GM23338 (cell line): ENCODE measurements around the gene FIG4. TPM values are rescaled to one million over a fixed set of nuclear protein-coding genes. Genes with fewer than 3 reads are reported as not detected.

ENCODE experiments used
- CREB1 ChIP-seq: fragments of 250-450 bp; sonication (Bioruptor Pico); IDR thresholded peaks from 2 replicates; pipeline ENCODE4 v1.5.0; 2020; ENCODE audit warnings: low read depth, mild to moderate bottlenecking, moderate library complexity
- EZH2 ChIP-seq: fragments of 200-600 bp; sonication (generic); IDR thresholded peaks from one replicate; pipeline ENCODE4 v1.8.0; 2017; ENCODE audit warnings: antibody characterized with exemption, mild to moderate bottlenecking, low read depth; ENCODE audit not compliant: unreplicated experiment
- EZH2phosphoT487 ChIP-seq: fragments of 200-600 bp; sonication (generic); IDR thresholded peaks from one replicate; pipeline ENCODE4 v1.8.1; 2018; ENCODE audit warnings: antibody characterized with exemption; ENCODE audit not compliant: unreplicated experiment
- JUNB ChIP-seq: IDR thresholded peaks from one replicate; pipeline ENCODE4 v1.6.1; 2016; ENCODE audit warnings: antibody characterized with exemption; ENCODE audit not compliant: unreplicated experiment
- POLR2AphosphoS5 ChIP-seq: IDR thresholded peaks from 2 replicates; pipeline ENCODE4 v1.6.1; 2016; ENCODE audit warnings: antibody characterized with exemption, low read depth
- ZNF114 ChIP-seq: fragments of 250-450 bp; sonication (Bioruptor Pico); IDR thresholded peaks from 2 replicates; pipeline ENCODE4 v1.5.0; 2020; ENCODE audit warnings: mild to moderate bottlenecking, moderate library complexity
- polyA plus RNA-seq: library from polyadenylated mRNA; unstranded; fragments of >200 nt; fragmentation: Nextera tagmentation; extraction: Ambion mirVana; gene quantifications from 2 replicates; pipeline ENCODE4 v1.2.1, GENCODE V29; 2016
- total RNA-seq: library from RNA; depleted of rRNA; stranded (reverse); fragments of >200 nt; shearing (Covaris generic); gene quantifications from 2 replicates; pipeline ENCODE4 v1.2.3, GENCODE V29; 2014
- TF ChIP-seq, protein P1 (sequence below): fragments of 250-450 bp; sonication (Bioruptor Pico); IDR thresholded peaks from 2 replicates; pipeline ENCODE4 v1.5.0; 2020; ENCODE audit warnings: mild to moderate bottlenecking, moderate library complexity
- TF ChIP-seq, protein P2 (sequence below): IDR thresholded peaks from one replicate; pipeline ENCODE4 v1.6.1; 2018; ENCODE audit warnings: antibody characterized with exemption; ENCODE audit not compliant: unreplicated experiment

FIG4 gene
- total and polyA plus RNA-seq, 2 experiments from 2014 or later = 7.0 to 16.9 TPM

DNA sequence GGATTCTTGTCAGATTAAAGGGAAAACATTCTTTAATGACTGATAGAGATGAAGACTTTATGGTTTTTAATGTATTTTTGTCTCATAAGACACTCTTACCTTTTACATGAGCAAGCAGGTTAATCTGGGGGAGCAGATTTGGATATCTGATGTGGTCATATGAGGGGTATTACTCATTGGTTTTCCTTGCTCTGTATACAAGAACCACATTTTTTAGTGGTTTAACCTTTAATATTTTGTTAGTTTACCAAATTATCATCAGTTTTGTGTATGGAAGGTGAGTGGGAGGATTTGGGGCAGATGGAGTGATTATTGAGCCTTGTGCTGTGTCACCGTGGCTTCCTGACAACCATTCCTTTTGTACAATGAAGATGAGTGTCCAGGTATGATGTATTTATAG, 112.9 kb downstream of the FIG4 start (continued):
- TF ChIP-seq, protein P1, sequence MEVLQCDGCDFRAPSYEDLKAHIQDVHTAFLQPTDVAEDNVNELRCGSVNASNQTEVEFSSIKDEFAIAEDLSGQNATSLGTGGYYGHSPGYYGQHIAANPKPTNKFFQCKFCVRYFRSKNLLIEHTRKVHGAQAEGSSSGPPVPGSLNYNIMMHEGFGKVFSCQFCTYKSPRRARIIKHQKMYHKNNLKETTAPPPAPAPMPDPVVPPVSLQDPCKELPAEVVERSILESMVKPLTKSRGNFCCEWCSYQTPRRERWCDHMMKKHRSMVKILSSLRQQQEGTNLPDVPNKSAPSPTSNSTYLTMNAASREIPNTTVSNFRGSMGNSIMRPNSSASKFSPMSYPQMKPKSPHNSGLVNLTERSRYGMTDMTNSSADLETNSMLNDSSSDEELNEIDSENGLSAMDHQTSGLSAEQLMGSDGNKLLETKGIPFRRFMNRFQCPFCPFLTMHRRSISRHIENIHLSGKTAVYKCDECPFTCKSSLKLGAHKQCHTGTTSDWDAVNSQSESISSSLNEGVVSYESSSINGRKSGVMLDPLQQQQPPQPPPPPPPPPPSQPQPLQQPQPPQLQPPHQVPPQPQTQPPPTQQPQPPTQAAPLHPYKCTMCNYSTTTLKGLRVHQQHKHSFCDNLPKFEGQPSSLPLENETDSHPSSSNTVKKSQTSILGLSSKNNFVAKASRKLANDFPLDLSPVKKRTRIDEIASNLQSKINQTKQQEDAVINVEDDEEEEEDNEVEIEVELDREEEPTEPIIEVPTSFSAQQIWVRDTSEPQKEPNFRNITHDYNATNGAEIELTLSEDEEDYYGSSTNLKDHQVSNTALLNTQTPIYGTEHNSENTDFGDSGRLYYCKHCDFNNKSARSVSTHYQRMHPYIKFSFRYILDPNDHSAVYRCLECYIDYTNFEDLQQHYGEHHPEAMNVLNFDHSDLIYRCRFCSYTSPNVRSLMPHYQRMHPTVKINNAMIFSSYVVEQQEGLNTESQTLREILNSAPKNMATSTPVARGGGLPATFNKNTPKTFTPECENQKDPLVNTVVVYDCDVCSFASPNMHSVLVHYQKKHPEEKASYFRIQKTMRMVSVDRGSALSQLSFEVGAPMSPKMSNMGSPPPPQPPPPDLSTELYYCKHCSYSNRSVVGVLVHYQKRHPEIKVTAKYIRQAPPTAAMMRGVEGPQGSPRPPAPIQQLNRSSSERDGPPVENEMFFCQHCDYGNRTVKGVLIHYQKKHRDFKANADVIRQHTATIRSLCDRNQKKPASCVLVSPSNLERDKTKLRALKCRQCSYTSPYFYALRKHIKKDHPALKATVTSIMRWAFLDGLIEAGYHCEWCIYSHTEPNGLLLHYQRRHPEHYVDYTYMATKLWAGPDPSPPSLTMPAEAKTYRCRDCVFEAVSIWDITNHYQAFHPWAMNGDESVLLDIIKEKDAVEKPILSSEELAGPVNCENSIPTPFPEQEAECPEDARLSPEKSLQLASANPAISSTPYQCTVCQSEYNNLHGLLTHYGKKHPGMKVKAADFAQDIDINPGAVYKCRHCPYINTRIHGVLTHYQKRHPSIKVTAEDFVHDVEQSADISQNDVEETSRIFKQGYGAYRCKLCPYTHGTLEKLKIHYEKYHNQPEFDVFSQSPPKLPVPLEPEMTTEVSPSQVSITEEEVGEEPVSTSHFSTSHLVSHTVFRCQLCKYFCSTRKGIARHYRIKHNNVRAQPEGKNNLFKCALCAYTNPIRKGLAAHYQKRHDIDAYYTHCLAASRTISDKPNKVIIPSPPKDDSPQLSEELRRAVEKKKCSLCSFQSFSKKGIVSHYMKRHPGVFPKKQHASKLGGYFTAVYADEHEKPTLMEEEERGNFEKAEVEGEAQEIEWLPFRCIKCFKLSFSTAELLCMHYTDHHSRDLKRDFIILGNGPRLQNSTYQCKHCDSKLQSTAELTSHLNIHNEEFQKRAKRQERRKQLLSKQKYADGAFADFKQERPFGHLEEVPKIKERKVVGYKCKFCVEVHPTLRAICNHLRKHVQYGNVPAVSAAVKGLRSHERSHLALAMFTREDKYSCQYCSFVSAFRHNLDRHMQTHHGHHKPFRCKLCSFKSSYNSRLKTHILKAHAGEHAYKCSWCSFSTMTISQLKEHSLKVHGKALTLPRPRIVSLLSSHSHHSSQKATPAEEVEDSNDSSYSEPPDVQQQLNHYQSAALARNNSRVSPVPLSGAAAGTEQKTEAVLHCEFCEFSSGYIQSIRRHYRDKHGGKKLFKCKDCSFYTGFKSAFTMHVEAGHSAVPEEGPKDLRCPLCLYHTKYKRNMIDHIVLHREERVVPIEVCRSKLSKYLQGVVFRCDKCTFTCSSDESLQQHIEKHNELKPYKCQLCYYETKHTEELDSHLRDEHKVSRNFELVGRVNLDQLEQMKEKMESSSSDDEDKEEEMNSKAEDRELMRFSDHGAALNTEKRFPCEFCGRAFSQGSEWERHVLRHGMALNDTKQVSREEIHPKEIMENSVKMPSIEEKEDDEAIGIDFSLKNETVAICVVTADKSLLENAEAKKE (CRISPR knock-in tag) = no peak
- no peak for TF ChIP-seq JUNB
- TF ChIP-seq EZH2 = no peak
- TF ChIP-seq POLR2AphosphoS5 = no peak
- no peak for TF ChIP-seq EZH2phosphoT487
- TF ChIP-seq CREB1 (CRISPR knock-in tag) = no peak
- TF ChIP-seq, protein P2, sequence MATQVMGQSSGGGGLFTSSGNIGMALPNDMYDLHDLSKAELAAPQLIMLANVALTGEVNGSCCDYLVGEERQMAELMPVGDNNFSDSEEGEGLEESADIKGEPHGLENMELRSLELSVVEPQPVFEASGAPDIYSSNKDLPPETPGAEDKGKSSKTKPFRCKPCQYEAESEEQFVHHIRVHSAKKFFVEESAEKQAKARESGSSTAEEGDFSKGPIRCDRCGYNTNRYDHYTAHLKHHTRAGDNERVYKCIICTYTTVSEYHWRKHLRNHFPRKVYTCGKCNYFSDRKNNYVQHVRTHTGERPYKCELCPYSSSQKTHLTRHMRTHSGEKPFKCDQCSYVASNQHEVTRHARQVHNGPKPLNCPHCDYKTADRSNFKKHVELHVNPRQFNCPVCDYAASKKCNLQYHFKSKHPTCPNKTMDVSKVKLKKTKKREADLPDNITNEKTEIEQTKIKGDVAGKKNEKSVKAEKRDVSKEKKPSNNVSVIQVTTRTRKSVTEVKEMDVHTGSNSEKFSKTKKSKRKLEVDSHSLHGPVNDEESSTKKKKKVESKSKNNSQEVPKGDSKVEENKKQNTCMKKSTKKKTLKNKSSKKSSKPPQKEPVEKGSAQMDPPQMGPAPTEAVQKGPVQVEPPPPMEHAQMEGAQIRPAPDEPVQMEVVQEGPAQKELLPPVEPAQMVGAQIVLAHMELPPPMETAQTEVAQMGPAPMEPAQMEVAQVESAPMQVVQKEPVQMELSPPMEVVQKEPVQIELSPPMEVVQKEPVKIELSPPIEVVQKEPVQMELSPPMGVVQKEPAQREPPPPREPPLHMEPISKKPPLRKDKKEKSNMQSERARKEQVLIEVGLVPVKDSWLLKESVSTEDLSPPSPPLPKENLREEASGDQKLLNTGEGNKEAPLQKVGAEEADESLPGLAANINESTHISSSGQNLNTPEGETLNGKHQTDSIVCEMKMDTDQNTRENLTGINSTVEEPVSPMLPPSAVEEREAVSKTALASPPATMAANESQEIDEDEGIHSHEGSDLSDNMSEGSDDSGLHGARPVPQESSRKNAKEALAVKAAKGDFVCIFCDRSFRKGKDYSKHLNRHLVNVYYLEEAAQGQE = no peak
- no peak for TF ChIP-seq ZNF114 (CRISPR knock-in tag)
